Pancreas (tissue), 10 donors: ENCODE measurements around the gene ANKRD40CL. TPM values are rescaled to one million over a fixed set of nuclear protein-coding genes. Genes with fewer than 3 reads are reported as not detected.

Experiments
- ATAC-seq, 4 donors: fragments of 200-7000 bp; cut with Tn5 transposase; one replicate each; pipeline versions ENCODE4 v1.8.0 to v1.9.1; 2020; ENCODE audit warnings: mild to moderate bottlenecking in 4 of 4, moderate library complexity in 4 of 4
- DNase-seq, 6 donors: peaks; one replicate each; pipeline ENCODE4 v3.0.0-alpha.2; 2020
- FAIRE-seq: peaks from 2 replicates; lab custom pipeline; 2012; peaks lifted over from hg19 to GRCh38; lab: Jason Lieb, UNC
- H3K27ac ChIP-seq, 4 donors: fragments of 200-600 bp; sonication (generic); 1 replicate in 3 of 4; 2 replicates in 1 of 4; pipeline versions ENCODE4 v1.5.0 to v1.8.0; 2020
- H3K27me3 ChIP-seq, 4 donors: fragments of 200-600 bp; one replicate each; pipeline ENCODE4 v1.8.0; 2021
- H3K36me3 ChIP-seq, 3 donors: fragments of 200-600 bp; sonication (generic) in 1 of 3; one replicate each; pipeline versions ENCODE4 v1.5.0 to v1.8.0; 2020 to 2021
- H3K4me1 ChIP-seq, 3 donors: fragments of 200-600 bp; one replicate each; pipeline ENCODE4 v1.8.0; 2021
- H3K4me3 ChIP-seq, 4 donors: fragments of 200-600 bp; sonication (generic) in 2 of 4; one replicate each; pipeline versions ENCODE4 v1.5.0 to v1.8.0; 2020 to 2021
- H3K9me3 ChIP-seq, 4 donors: fragments of 200-600 bp; one replicate each; pipeline ENCODE4 v1.8.0; 2021
- CTCF ChIP-seq, 4 donors: fragments of 200-600 bp; sonication (generic) in 3 of 4; IDR thresholded peaks; one replicate each; pipeline versions ENCODE4 v1.5.0 to v1.8.0; 2021; ENCODE audit warnings: antibody characterized with exemption in 4 of 4
- WGBS, 2 donors: extraction: QIAGEN DNeasy Blood & Tissue Kit; methylation state at CpG; one replicate each; pipeline ENCODE4 v1.1.7; 2013; 5-methylcytosine and 5-hydroxymethylcytosine counted together
- intact Hi-C, 3 donors: fragments of 100-400 bp; cut with DNase I; formaldehyde crosslinking; loops; one replicate each; pipeline versions ENCODE4 v1.11.1 to v1.14.2; 2022
- polyA plus RNA-seq, 2 donors: library from polyadenylated mRNA; stranded (reverse); fragments of 200-250 nt; gene quantifications; one replicate each; pipeline ENCODE4 v1.2.3, GENCODE V29; 2013
- total RNA-seq, 6 donors: library from RNA; stranded (reverse); fragmentation: NEBNext Ultra II Directional in 4 of 6; extraction: Animal tissue kit (Norgen Biotek cat#: 25700) in 4 of 6; gene quantifications; one replicate each; pipeline versions ENCODE4 v1.2.1 to v1.2.4, GENCODE V29; 2021 to 2023
- donor health status: healthy with polysubstance abuse.
- donor health status: DM: no; HTN: no; CAD: no; lungs with moderate emphysema.
- donor health status: DM: no; HTN: no; CAD: no.
- donor health status: control.
- donor health status: control.
- donor health status: Bipolar disorder and iron deficiency.
- donor health status: DM: yes; HTN: yes; CAD: no.
- donor health status: DM: no; HTN: no; CAD: no.
- donor health status: DM: no; HTN: no; CAD: no.
- donor health status: DM: yes; HTN: yes; CAD: no.

The ANKRD40CL gene
- total and polyA plus RNA-seq, 8 donors, result 0.16 to 0.46 (median 0.19) TPM; not detected in 5

GRCh38 chr17:50803676-50804075, 36.4 kb upstream of the ANKRD40CL start:
- no peaks in the 10 kb centered on the region for H3K27me3 ChIP-seq
- no peak overlapping the region for H3K27ac ChIP-seq
- ATAC-seq, result no peak
- WGBS, 2 donors, result 87% methylated on average over 6 of the region's 6 CpGs
- TF ChIP-seq CTCF (IDR thresholded peaks at IDR 0.05), result no peak
- H3K9me3 ChIP-seq, result no peaks in the 10 kb centered on the region
- DNase-seq, result no peak
- intact Hi-C loops, result no loop called here
- no peak overlapping the region for H3K4me3 ChIP-seq
- no peaks in the 10 kb centered on the region for H3K36me3 ChIP-seq
- H3K4me1 ChIP-seq, result peaks cover 10 to 14% (median 12%) of the 10 kb centered on the region in 3 donors
- FAIRE-seq, result no peak

GRCh38 chr17:50802609-50803571, 35.6 kb upstream of the ANKRD40CL start:
- ATAC-seq, result no peak
- Histone ChIP-seq H3K9me3 (no peaks in the 10 kb centered on the region), H3K27ac (no peak overlapping the region), H3K36me3 (no peaks in the 10 kb centered on the region), H3K4me1 (peaks cover 10 to 14% (median 12%) of the 10 kb centered on the region in 3 donors), H3K4me3 (no peak overlapping the region), H3K27me3 (no peaks in the 10 kb centered on the region)
- no peak for FAIRE-seq
- WGBS, 2 donors, result 82 to 85% methylated on average over 12 of the region's 12 CpGs
- DNase-seq, result no peak
- no peak for TF ChIP-seq CTCF (IDR thresholded peaks at IDR 0.05)
- intact Hi-C loops, result no loop called here

- no peak overlapping the region for H3K27ac ChIP-seq
- intact Hi-C loops, result no loop called here
- DNase-seq, result no peak
Observed at GRCh38 chr17:50800196-50800700, 32.9 kb upstream of the ANKRD40CL start.

GRCh38 chr17:50799582-50799981, 32.3 kb upstream of the ANKRD40CL start:
- WGBS, 2 donors, result 92% methylated on average over 9 of the region's 9 CpGs

More at GRCh38 chr17:50800196-50800700, 32.9 kb upstream of the ANKRD40CL start:
- Histone ChIP-seq H3K4me1 (peaks cover 2 to 3% (median 2%) of the 10 kb centered on the region in 3 donors), H3K4me3 (no peak overlapping the region), H3K27me3 (no peaks in the 10 kb centered on the region), H3K36me3 (no peaks in the 10 kb centered on the region), H3K9me3 (no peaks in the 10 kb centered on the region)
- WGBS, 2 donors, result 90 to 94% methylated on average over 12 of the region's 12 CpGs
- ATAC-seq (no peak), FAIRE-seq (no peak)
- no peak for TF ChIP-seq CTCF (IDR thresholded peaks at IDR 0.05)

More at GRCh38 chr17:50799582-50799981, 32.3 kb upstream of the ANKRD40CL start:
- FAIRE-seq (no peak), ATAC-seq (no peak), DNase-seq (no peak)
- no peaks in the 10 kb centered on the region for H3K9me3 ChIP-seq
- intact Hi-C loops, result no loop called here
- H3K27me3 ChIP-seq, result no peaks in the 10 kb centered on the region
- no peaks in the 10 kb centered on the region for H3K4me1 ChIP-seq
- H3K27ac ChIP-seq, result no peak overlapping the region
- TF ChIP-seq CTCF (IDR thresholded peaks at IDR 0.05), result no peak
- H3K36me3 ChIP-seq, result no peaks in the 10 kb centered on the region
- H3K4me3 ChIP-seq, result no peak overlapping the region
